DND-41 (cell line): ENCODE measurements around the gene ISYNA1.
"Not testable (repeated sequence)": the region's sequence is repeated elsewhere in the genome, so short reads cannot be mapped to it uniquely, and the experiment has no call there.

ENCODE experiments used
- CTCF ChIP-seq: IDR thresholded peaks from 2 replicates; pipeline ENCODE4 v1.5.1; 2012; ENCODE audit warnings: borderline replicate concordance, low read length, moderate library complexity, mild to moderate bottlenecking; ENCODE audit not compliant: poor library complexity, severe bottlenecking; ENCODE audit errors: extremely low read depth
- EZH2 ChIP-seq: IDR thresholded peaks from 3 replicates; pipeline ENCODE4 v1.6.1; 2012; ENCODE audit warnings: borderline replicate concordance, low read depth, mild to moderate bottlenecking, moderate library complexity, low read length, inconsistent platforms; ENCODE audit not compliant: severe bottlenecking

GRCh38 chr19:18405754-18406153 is 32.2 kb downstream of the ISYNA1 start:
- not testable (repeated sequence) for TF ChIP-seq EZH2, CTCF
